KMS-11 (cell line): ENCODE results near the gene OR2AG1.

Source experiments
- H2AFZ ChIP-seq: fragments of 200-600 bp; sonication (generic); 2 replicates; pipeline ENCODE4 v1.6.1; 2016; ENCODE audit warnings: antibody characterized with exemption, mixed run types, low read depth
- H3K27ac ChIP-seq: fragments of 200-600 bp; sonication (generic); 2 replicates; pipeline ENCODE4 v1.6.1; 2016; ENCODE audit warnings: mild to moderate bottlenecking, mixed run types
- H3K27me3 ChIP-seq: fragments of 200-600 bp; sonication (generic); 2 replicates; pipeline ENCODE4 v1.6.1; 2017; ENCODE audit warnings: mild to moderate bottlenecking, low read depth, mixed run types, moderate library complexity; ENCODE audit not compliant: insufficient read depth
- H3K36me3 ChIP-seq: fragments of 200-600 bp; sonication (generic); 2 replicates; pipeline ENCODE4 v1.6.1; 2017; ENCODE audit warnings: mild to moderate bottlenecking, mixed run types; ENCODE audit not compliant: insufficient read depth
- H3K4me1 ChIP-seq: fragments of 200-600 bp; sonication (generic); 2 replicates; pipeline ENCODE4 v1.6.1; 2016; ENCODE audit warnings: mild to moderate bottlenecking, low read depth, mixed run types; ENCODE audit not compliant: poor library complexity, severe bottlenecking
- H3K4me2 ChIP-seq: fragments of 200-600 bp; sonication (generic); 2 replicates; pipeline ENCODE4 v1.7.0; 2016; ENCODE audit warnings: mild to moderate bottlenecking, mixed run types
- H3K4me3 ChIP-seq: fragments of 200-600 bp; sonication (generic); IDR thresholded peaks from 2 replicates; pipeline ENCODE4 v1.6.1; 2017; ENCODE audit warnings: low read depth, low read length, mixed read lengths; ENCODE audit not compliant: insufficient read depth
- H3K79me2 ChIP-seq: fragments of 200-600 bp; sonication (generic); 2 replicates; pipeline ENCODE4 v1.6.1; 2016; ENCODE audit warnings: low read depth, mixed run types; ENCODE audit not compliant: insufficient read depth
- H3K9ac ChIP-seq: fragments of 200-600 bp; sonication (generic); 2 replicates; pipeline ENCODE4 v1.6.1; 2016; ENCODE audit warnings: mild to moderate bottlenecking, mixed run types
- H4K20me1 ChIP-seq: fragments of 200-600 bp; sonication (generic); 2 replicates; pipeline ENCODE4 v1.6.1; 2016; ENCODE audit warnings: mild to moderate bottlenecking, mixed run types; ENCODE audit not compliant: insufficient read depth
- CTCF ChIP-seq: fragments of 200-600 bp; sonication (generic); conservative IDR thresholded peaks from 2 replicates; pipeline ENCODE4 v1.6.1; 2017; ENCODE audit warnings: low read depth, mild to moderate bottlenecking, antibody characterized with exemption, low read length, moderate library complexity, mixed read lengths

The OR2AG1 gene

GRCh38 chr11:6817694-6818093, 34.9 kb downstream of the OR2AG1 start:
- TF ChIP-seq CTCF, result no peak
- H3K36me3 ChIP-seq, result no peaks in the 10 kb centered on the region
- no peak overlapping the region for H3K4me3 ChIP-seq
- H3K79me2 ChIP-seq, result no peaks in the 10 kb centered on the region
- no peak overlapping the region for H2AFZ ChIP-seq
- H3K4me2 ChIP-seq, result no peak overlapping the region
- no peaks in the 10 kb centered on the region for H3K27me3 ChIP-seq
- H3K9ac ChIP-seq, result no peak overlapping the region
- H4K20me1 ChIP-seq, result no peaks in the 10 kb centered on the region
- H3K4me1 ChIP-seq, result no peaks in the 10 kb centered on the region
- H3K27ac ChIP-seq, result no peak overlapping the region

- H3K4me1 ChIP-seq, result no peaks in the 10 kb centered on the region
These were observed 36.1 kb downstream of the OR2AG1 start for GRCh38 chr11:6818967-6819366.

GRCh38 chr11:6824136-6824823, 41.5 kb downstream of the OR2AG1 start:
- no peak overlapping the region for H3K27ac ChIP-seq
- no peak for TF ChIP-seq CTCF
- H3K4me2 ChIP-seq, result no peak overlapping the region
- H3K9ac ChIP-seq, result no peak overlapping the region
- no peaks in the 10 kb centered on the region for H3K36me3 ChIP-seq
- H3K4me1 ChIP-seq, result peaks cover 20% of the 10 kb centered on the region
- no peaks in the 10 kb centered on the region for H3K79me2 ChIP-seq
- no peaks in the 10 kb centered on the region for H3K27me3 ChIP-seq
- H3K4me3 ChIP-seq, result no peak overlapping the region
- no peak overlapping the region for H2AFZ ChIP-seq
- H4K20me1 ChIP-seq, result no peaks in the 10 kb centered on the region

More at GRCh38 chr11:6818967-6819366, 36.1 kb downstream of the OR2AG1 start:
- Histone ChIP-seq H3K79me2 (no peaks in the 10 kb centered on the region), H3K4me3 (no peak overlapping the region), H3K27me3 (no peaks in the 10 kb centered on the region), H3K9ac (no peak overlapping the region), H3K27ac (no peak overlapping the region), H3K36me3 (no peaks in the 10 kb centered on the region), H4K20me1 (no peaks in the 10 kb centered on the region), H3K4me2 (no peak overlapping the region), H2AFZ (no peak overlapping the region)
- no peak for TF ChIP-seq CTCF

- no peak overlapping the region for H3K27ac ChIP-seq
- H4K20me1 ChIP-seq, result no peaks in the 10 kb centered on the region
- no peaks in the 10 kb centered on the region for H3K79me2 ChIP-seq
- no peak overlapping the region for H3K4me3 ChIP-seq
- no peak overlapping the region for H3K4me2 ChIP-seq
- H3K36me3 ChIP-seq, result no peaks in the 10 kb centered on the region
- H3K4me1 ChIP-seq, result peaks cover 20% of the 10 kb centered on the region
- no peak overlapping the region for H2AFZ ChIP-seq
- H3K9ac ChIP-seq, result no peak overlapping the region
- no peaks in the 10 kb centered on the region for H3K27me3 ChIP-seq
- TF ChIP-seq CTCF, result no peak
These were observed 42.5 kb downstream of the OR2AG1 start for GRCh38 chr11:6825231-6825744.
